Measurements from ENCODE around the gene SPCS3.
"Not testable (repeated sequence)": the region's sequence is repeated elsewhere in the genome, so short reads cannot be mapped to it uniquely, and the experiment has no call there.

The SPCS3 gene

DNA sequence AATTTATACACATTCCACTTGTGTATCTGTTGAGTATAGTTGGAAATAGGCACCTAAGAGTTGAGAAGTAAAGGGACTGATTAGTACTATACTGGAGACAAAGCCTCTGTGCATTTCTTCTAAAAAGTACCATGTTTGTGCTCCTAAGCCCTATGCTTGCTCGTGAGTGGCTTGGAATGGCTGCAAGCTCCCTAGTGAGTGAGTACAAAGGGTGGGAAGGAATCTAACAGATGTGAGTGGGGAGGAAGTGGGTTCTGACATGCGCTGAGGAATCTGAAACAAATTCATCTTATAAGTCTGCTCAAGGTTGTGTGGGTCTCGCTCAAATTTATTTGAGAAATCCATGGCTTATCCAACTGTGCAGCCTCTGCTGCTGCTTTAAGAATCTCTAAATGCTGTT lies 13.3 kb downstream of the SPCS3 start:
- TF ChIP-seq, protein P1, sequence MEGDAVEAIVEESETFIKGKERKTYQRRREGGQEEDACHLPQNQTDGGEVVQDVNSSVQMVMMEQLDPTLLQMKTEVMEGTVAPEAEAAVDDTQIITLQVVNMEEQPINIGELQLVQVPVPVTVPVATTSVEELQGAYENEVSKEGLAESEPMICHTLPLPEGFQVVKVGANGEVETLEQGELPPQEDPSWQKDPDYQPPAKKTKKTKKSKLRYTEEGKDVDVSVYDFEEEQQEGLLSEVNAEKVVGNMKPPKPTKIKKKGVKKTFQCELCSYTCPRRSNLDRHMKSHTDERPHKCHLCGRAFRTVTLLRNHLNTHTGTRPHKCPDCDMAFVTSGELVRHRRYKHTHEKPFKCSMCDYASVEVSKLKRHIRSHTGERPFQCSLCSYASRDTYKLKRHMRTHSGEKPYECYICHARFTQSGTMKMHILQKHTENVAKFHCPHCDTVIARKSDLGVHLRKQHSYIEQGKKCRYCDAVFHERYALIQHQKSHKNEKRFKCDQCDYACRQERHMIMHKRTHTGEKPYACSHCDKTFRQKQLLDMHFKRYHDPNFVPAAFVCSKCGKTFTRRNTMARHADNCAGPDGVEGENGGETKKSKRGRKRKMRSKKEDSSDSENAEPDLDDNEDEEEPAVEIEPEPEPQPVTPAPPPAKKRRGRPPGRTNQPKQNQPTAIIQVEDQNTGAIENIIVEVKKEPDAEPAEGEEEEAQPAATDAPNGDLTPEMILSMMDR (IDR thresholded peaks at IDR 0.05; ENCODE audit: extremely low read depth, missing control alignments): no peak
- DNase-seq (ENCODE audit: low spot score): no peak

DNA sequence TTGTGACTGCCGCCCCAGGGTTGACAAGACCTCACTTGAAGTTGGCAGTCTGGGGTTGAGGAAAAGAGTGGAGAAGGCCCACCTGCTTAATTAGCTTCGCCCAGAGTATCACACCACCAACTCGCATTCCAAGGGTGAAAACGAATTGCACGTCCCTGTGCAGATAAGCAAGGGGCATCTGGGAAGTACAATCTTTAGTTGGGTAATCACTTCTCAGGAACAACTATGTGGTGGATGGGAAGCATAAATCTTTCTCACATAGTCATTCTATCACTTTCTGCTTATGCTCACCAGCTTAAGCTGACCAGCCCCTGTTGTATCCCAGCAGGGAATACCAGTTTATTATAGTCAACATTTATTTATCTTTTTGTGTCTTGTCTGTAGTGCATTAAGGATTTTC lies 14.3 kb downstream of the SPCS3 start:
- DNase-seq (ENCODE audit: low spot score): no peak
- TF ChIP-seq, protein P1 (IDR thresholded peaks at IDR 0.05; ENCODE audit: extremely low read depth, missing control alignments): no peak

DNA sequence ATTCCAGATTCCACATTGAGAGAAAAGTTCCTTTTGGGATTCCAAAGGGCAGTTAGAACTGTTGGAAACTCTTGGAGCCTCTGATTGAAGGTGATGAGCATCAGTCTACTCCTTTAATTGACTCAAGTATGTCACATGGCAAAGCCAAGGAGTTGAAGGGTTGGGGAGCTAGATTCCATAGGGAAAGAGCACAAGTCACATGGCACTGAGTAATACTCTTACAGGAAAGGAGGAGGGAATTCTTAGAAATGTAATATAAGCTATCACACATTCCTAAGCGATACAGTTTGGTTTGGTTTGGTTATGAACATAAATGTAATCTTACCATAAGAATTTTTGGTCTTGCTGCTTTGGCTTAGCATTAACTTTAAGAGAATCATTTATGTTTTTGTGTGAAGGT lies 15.7 kb downstream of the SPCS3 start:
- TF ChIP-seq, protein P1 (IDR thresholded peaks at IDR 0.05; ENCODE audit: extremely low read depth, missing control alignments): no peak
- no peak for DNase-seq (ENCODE audit: low spot score)

DNA sequence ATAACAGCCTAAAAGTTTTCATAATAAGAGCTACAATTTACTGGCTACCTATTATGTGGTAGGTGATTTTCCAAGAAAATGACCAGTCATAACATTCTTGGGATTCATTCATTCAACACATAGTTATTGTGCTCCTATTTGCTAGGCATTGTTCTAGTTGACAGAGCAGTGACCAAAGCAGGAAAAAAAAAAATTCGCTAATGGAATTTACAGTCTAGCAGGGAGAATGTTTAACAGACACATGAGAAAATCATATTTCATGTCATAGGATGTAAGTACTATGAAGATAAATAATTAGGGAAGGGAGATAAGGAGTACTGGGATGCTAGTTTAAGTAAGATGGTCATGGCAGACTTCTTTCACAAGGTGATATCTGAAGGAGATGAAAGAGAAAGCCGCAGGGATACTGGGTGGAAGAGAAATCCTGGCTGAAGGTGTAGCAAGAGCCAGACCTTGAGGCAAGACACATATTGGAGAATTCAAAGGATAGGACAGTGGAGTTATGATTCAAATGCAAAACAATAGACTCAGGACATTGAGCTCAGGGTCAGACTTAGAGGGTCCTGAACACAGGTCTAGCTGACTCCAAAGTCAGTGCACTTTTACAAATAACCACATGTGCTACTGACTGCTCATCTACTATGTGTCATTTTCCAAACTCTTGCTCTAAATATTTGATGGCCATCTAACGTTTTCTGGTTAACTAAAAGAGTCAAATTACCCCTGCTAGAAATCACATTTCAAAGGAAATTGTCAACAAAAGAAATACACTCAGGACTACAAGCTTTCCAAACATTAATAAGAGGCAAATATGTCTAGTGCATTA lies 20.4 kb downstream of the SPCS3 start:
- TF ChIP-seq, protein P1 (IDR thresholded peaks at IDR 0.05; ENCODE audit: extremely low read depth, missing control alignments): no peak
- no peak for DNase-seq (ENCODE audit: low spot score)

DNA sequence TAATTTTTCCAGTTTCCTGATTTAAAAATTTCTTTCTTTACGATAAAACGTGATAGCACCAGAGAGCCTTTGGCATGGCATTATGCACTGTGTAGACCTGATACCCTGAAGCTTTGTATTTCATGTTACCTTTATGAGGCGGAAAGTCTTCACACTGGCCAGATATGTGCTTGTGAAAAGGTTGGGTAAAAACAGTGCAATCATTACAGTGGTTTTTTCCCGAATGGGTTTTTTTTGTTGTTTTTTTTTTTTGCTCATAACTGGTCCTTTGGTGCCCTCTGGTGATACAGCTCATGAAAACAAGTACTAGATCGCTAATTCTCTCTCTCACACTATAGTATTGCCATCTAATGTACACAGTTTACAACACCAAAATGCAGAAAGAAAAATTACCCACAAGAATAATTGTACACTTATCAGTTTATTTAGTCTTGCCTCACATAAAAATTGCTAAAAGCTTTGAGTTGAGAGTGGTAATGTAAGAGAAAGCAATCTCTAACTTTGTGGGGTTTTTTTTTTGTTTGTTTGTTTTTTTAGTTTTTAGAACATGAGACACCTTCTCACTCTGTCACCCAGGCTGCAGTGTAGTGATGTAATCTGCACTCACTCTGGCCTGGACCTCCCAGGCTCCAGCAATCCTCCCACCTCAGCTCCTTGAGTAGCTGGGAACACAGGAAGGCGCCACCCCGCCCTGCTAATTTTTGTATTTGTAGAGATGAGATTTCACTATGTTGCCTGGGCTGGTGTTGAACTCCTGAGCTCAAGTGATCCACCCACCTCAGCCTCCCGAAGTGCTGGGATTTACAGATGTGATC lies 21.3 kb downstream of the SPCS3 start:
- TF ChIP-seq, protein P1 (IDR thresholded peaks at IDR 0.05; ENCODE audit: extremely low read depth, missing control alignments): no peak
- peak; percentile 28 for DNase-seq (ENCODE audit: low spot score)

DNA sequence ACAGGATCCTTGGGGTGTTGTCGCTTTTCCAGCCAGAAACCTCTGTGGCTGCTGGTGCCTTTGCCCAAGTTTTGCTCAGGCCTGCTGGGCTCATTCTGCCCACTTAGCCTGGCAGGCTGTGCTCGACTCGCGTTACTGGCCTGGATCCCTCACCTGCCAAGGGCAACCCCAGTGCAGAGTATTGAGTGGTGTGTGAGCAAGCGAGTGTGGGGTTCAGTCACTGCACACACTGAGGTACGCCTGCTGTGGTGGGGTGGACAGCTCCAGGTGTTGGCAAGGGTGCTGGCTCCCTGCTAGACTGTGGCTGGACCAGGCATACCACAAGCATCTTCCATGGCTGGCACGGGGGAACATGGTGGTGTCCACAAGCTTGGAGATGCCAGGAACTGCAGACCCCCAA lies 22.6 kb downstream of the SPCS3 start:
- TF ChIP-seq, protein P1 (IDR thresholded peaks at IDR 0.05; ENCODE audit: extremely low read depth, missing control alignments): no peak
- no peak for DNase-seq (ENCODE audit: low spot score)

DNA sequence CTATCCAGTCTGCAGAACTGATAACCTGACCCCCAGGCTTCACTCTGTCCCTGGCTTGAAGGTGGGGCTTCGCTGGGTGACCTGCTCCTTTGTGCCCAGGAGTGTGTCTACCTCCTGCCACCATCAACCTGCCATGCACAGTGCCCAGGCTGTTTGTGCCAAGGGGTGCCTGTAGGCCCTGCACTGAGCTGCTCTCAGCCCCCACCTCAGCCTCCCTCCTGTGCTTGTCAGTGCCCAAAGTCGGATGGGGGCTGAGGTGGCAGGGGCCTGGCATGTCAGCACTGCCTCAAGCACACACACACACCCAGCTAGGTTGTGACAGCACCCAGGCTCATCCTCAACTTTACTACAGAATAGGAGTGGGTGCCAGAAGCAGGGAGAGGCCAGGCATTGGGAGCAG lies 23.5 kb downstream of the SPCS3 start:
- TF ChIP-seq, protein P1 (IDR thresholded peaks at IDR 0.05; ENCODE audit: extremely low read depth, missing control alignments): no peak
- DNase-seq (ENCODE audit: low spot score): no peak

DNA sequence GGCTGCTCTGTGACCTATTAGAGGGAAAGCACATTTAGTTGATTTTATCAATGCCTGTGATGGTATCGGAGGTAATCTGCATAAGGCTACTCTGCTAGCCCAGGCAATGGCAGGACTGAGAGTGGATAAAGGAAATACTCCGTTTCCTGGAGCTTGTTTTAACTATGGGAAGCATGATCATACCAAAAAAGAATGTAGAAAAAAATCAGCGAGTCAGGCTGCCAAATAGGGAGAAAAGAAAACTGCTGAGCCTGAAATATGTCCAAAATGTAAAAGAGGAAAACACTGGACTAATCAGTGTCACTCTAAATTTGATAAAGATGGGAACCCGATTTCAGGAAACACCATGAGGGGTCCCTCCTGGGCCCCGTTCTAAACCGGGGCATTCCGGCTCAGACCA lies 25.6 kb downstream of the SPCS3 start:
- DNase-seq (ENCODE audit: low spot score): not testable (repeated sequence)

DNA sequence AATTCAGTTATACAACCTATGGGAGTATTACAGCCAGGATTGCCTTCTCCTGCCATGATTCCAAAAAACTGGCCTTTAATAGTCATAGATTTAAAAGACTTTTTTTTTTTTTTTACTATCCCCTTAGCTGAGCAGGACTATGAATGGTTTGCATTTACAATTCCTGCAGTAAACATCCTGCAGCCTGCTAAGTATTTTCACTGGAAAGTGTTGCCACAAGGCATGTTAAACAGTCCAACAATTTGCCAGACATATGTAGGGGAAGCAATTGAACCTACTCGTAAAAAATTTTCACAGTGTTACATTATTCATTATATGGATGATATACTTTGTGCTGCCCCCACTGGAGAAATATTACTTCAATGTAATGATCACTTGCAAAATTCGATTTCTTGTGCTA lies 27.1 kb downstream of the SPCS3 start:
- not testable (repeated sequence) for DNase-seq (ENCODE audit: low spot score)
